ENCODE results near the gene ZNF57.
"Not testable (repeated sequence)": the region's sequence is repeated elsewhere in the genome, so short reads cannot be mapped to it uniquely, and the experiment has no call there.

Gene ZNF57

GRCh38 chr19:2917275-2918184 is 16.8 kb downstream of the ZNF57 start:
- ATAC-seq (replicated peaks) (no peak), DNase-seq (no peak)
- Mint-ChIP-seq H3K4me1 (ENCODE audit: low read depth in 2 of 2) (no peaks in the 10 kb centered on the region), H3K27ac (no peak overlapping the region), H3K27me3 (no peaks in the 10 kb centered on the region), H3K36me3 (ENCODE audit: insufficient read depth) (peaks cover 15% of the 10 kb centered on the region), H3K9me3 (peaks cover 0 to 7% of the 10 kb centered on the region in 2 donors), H3K4me3 (no peak overlapping the region)

- Mint-ChIP-seq H3K36me3 (ENCODE audit: insufficient read depth) (no peaks in the 10 kb centered on the region), H3K27ac (no peak overlapping the region), H3K4me1 (ENCODE audit: low read depth in 2 of 2) (no peaks in the 10 kb centered on the region), H3K9me3 (no peaks in the 10 kb centered on the region), H3K27me3 (no peaks in the 10 kb centered on the region), H3K4me3 (no peak overlapping the region)
- DNase-seq (no peak), ATAC-seq (replicated peaks) (no peak)
Measured at GRCh38 chr19:2922987-2923386, 22.3 kb downstream of the ZNF57 start.

DNA sequence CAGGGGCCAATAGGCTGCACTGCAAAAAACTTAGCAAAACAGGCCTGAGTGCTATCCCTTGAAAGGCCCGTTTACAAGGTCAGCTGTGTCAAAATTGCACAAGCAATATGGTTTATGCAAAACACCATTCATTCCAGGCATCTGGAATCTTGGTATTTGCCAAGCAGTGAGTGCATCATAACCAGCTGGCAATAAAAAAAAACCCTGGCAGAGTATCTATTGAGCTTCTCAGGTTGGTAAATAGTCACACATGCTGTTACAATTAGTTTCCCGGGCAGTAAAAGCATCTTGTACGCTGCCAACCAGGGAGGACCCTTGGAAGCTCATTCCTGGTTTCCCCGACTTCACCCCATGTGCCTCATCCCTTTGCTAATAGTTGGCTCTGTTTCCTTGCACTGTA is 22.8 kb downstream of the ZNF57 start:
- no peak overlapping the region for H3K27ac Mint-ChIP-seq

DNA sequence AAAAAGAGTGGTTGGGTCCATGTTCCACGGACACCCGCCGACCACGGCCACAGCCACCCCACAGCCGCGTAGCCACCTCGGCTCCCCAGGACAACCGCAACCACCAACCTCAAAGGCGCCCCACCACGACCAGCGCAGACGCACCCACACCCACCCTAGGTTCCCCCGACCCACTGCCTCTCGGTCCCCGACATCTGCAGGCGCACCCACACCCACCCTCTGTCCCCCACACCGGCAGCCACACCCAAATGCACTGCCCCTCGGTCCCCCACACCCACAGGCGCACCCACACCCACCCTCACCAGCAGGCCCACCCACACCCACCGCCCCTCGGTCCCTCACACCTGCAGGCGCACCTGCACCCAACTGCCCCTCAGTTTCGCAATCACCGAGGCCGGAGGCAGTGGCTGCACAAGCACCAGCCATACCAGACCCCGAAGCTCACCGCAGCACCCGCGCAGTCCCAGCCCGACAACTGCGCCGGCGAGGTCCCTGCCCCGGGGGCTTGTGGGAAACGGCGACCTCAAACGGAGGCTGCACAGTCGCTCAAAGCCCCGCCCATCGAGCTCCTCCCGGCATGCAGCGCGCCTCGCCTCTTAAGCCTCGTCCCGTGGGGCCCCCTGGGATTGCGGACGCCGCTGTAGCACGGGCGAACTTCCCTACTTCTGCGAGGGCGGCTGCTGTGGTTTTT is 25.8 kb downstream of the ZNF57 start:
- no peak for DNase-seq
- H3K4me3 Mint-ChIP-seq = no peak overlapping the region
- no peaks in the 10 kb centered on the region for H3K4me1 Mint-ChIP-seq (ENCODE audit: low read depth in 2 of 2)
- no peaks in the 10 kb centered on the region for H3K36me3 Mint-ChIP-seq (ENCODE audit: insufficient read depth)
- peaks cover 0 to 10% of the 10 kb centered on the region in 2 donors for H3K9me3 Mint-ChIP-seq
- no peak for ATAC-seq (replicated peaks)
- no peaks in the 10 kb centered on the region for H3K27me3 Mint-ChIP-seq
- H3K27ac Mint-ChIP-seq = no peak overlapping the region

More for the DNA sequence above, 22.8 kb downstream of the ZNF57 start:
- H3K9me3 Mint-ChIP-seq = no peaks in the 10 kb centered on the region
- no peak overlapping the region for H3K4me3 Mint-ChIP-seq
- no peak for DNase-seq
- ATAC-seq (replicated peaks) = no peak
- H3K4me1 Mint-ChIP-seq (ENCODE audit: low read depth in 2 of 2) = no peaks in the 10 kb centered on the region
- H3K27me3 Mint-ChIP-seq = no peaks in the 10 kb centered on the region
- H3K36me3 Mint-ChIP-seq (ENCODE audit: insufficient read depth) = no peaks in the 10 kb centered on the region

DNA sequence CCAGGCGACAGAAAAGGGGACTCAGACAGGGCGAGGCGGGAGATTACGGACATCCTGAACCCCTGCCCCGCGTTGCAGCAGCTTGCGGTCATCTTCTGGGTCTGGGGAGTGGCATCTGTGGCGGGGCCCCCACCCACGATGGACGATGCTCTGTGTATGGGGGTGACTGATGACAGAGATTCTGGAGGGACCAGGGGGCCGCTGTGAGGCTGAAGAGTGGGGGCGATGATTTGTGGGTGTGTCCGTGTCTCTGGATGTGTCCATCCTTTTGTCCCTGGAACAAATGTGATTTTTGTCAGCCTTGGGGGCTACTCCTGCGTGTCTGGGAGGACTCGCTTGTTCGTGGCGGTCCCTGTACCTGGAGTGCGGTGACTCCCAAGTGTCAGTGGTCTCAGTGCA is 26.3 kb downstream of the ZNF57 start:
- no peaks in the 10 kb centered on the region for H3K27me3 Mint-ChIP-seq
- no peak for ATAC-seq (replicated peaks)
- no peaks in the 10 kb centered on the region for H3K36me3 Mint-ChIP-seq (ENCODE audit: insufficient read depth)
- H3K9me3 Mint-ChIP-seq = peaks cover 0 to 10% of the 10 kb centered on the region in 2 donors
- H3K4me1 Mint-ChIP-seq (ENCODE audit: low read depth in 2 of 2) = no peaks in the 10 kb centered on the region
- no peak for DNase-seq
- H3K4me3 Mint-ChIP-seq = no peak overlapping the region
- peak overlapping the region in 1 of 2 donors; percentile 19 for H3K27ac Mint-ChIP-seq

GRCh38 chr19:2933490-2933910 is 32.8 kb downstream of the ZNF57 start:
- Mint-ChIP-seq H3K4me1 (ENCODE audit: low read depth in 2 of 2) (no peaks in the 10 kb centered on the region), H3K27ac (no peak overlapping the region), H3K27me3 (no peaks in the 10 kb centered on the region), H3K36me3 (ENCODE audit: insufficient read depth) (peaks cover 40% of the 10 kb centered on the region), H3K4me3 (no peak overlapping the region), H3K9me3 (peaks cover 6 to 19% of the 10 kb centered on the region in 2 donors)
- no peak for DNase-seq
- no peak for ATAC-seq (replicated peaks)

DNA sequence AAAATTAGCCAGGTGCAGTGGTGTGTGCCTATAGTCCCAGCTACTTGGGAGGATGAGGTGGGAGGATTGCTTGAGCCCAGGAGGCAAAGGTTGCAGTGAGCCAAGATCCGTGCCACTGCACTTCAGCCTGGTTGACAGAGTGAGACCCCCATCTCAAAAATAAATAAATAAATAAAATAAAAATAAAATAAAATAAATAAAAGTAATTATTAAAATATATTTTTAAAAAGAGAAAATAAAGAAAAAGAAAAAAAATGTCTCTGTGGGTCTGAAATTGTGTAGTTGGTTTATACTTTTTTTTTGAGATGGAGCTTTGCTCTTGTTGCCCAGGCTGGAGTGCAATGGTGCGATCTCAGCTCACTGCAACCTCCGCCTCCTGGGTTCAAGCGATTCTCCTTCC is 35.1 kb downstream of the ZNF57 start:
- H3K27ac Mint-ChIP-seq; H3K27me3 Mint-ChIP-seq; DNase-seq; ATAC-seq (replicated peaks); H3K4me3 Mint-ChIP-seq; H3K4me1 Mint-ChIP-seq (ENCODE audit: low read depth in 2 of 2): not testable (repeated sequence)
- H3K9me3 Mint-ChIP-seq = peaks cover 6 to 13% of the 10 kb centered on the region in 2 donors
- H3K36me3 Mint-ChIP-seq (ENCODE audit: insufficient read depth) = peaks cover 41% of the 10 kb centered on the region

- Mint-ChIP-seq H3K4me1 (ENCODE audit: low read depth in 2 of 2) (peaks cover 13 to 28% of the 10 kb centered on the region in 2 donors), H3K36me3 (ENCODE audit: insufficient read depth) (peaks cover 22% of the 10 kb centered on the region), H3K27ac (peak overlapping the region in 1 of 2 donors; percentile 97), H3K9me3 (no peaks in the 10 kb centered on the region), H3K27me3 (no peaks in the 10 kb centered on the region), H3K4me3 (peak overlapping the region; percentile 88 to 95)
- no peak for DNase-seq
- no peak for ATAC-seq (replicated peaks)
Measured at GRCh38 chr19:2942928-2943640, 42.4 kb downstream of the ZNF57 start.

DNA sequence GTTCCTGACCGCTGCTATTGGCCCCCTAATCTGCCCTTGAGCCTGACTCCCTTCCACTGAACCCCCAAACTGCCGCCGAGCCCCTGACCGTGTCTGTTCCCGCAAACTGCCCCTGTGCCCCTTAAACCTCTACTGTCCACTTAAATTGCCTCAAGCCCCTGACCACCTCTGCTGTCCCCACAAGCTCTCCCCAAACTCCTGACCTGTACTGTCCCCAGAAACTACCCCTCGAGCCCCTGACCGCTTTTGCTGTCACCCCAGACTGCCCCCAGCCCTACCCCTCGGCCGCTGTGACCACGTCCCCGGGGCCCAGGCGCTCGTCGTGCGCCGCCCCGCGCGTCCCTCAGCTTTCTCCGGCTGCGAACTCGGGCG is 43.7 kb downstream of the ZNF57 start:
- Mint-ChIP-seq H3K27ac (peak overlapping the region; percentile 89 to 97), H3K9me3 (no peaks in the 10 kb centered on the region), H3K4me3 (peak overlapping the region; percentile 88 to 95), H3K4me1 (ENCODE audit: low read depth in 2 of 2) (peaks cover 15 to 30% of the 10 kb centered on the region in 2 donors), H3K27me3 (no peaks in the 10 kb centered on the region), H3K36me3 (ENCODE audit: insufficient read depth) (peaks cover 17% of the 10 kb centered on the region)
- DNase-seq (no peak), ATAC-seq (replicated peaks) (no peak)

DNA sequence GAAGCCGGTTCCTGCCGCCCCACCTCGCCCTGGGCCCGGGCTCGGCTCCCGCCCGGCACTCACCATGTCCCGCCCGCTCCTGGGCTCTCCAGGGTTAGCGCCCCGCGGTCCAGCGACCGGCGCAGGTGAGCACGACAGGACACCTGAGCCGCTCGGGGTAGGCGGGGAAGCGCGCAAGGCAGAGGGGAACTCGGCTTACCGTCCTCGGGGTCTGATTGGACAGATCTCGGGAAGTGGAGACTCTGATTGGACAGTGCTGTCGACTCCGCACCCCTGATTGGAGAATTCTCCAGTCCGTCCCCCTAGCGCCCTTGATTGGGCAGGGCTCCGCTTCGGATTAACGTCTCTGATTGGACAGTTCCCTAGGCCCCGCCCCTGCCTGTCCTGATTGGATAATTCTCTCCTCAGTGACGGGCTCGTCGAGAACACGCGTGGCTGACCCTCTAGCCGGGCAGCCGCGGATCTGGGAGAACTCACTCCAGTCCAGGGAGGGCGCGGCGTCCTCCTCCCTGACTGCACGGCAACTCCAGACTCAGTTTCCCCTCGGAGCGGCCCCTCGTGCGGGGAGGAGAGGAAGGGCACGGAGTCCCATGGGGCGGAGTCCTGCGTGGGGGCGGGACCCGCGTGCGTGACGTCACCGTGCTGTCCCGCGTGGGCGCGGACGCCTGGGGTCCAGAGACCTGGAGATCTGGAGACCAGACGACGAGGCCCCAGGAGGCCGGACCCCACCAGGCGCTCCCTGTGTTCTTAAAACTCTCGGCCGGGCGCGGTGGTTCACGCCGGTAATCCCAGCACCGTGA is 44.2 kb downstream of the ZNF57 start, which contains the start of gene ZNF77:
Gene ZNF77, minus strand, starts transcription at position 197 of the 800 bp plus-strand sequence. Its CDS starts 131 bp downstream, at position 66.
- no peaks in the 10 kb centered on the region for H3K9me3 Mint-ChIP-seq
- peak within 1 kb of the TSS; percentile 88 to 95 for H3K4me3 Mint-ChIP-seq
- peaks cover 20 to 35% of the 10 kb centered on the region in 2 donors for H3K4me1 Mint-ChIP-seq (ENCODE audit: low read depth in 2 of 2)
- ATAC-seq (replicated peaks) (peak; percentile 97), DNase-seq (peak; percentile 98 to 99 (median 99))
- peaks cover 17% of the 10 kb centered on the region for H3K36me3 Mint-ChIP-seq (ENCODE audit: insufficient read depth)
- H3K27me3 Mint-ChIP-seq = no peaks in the 10 kb centered on the region
- H3K27ac Mint-ChIP-seq = peak within 1 kb of the TSS; percentile 89 to 97

- peaks cover 24% of the 10 kb centered on the region for H3K36me3 Mint-ChIP-seq (ENCODE audit: insufficient read depth)
- peaks cover 26 to 41% of the 10 kb centered on the region in 2 donors for H3K4me1 Mint-ChIP-seq (ENCODE audit: low read depth in 2 of 2)
- no peak for DNase-seq
- no peaks in the 10 kb centered on the region for H3K9me3 Mint-ChIP-seq
- H3K27me3 Mint-ChIP-seq = no peaks in the 10 kb centered on the region
- peak overlapping the region; percentile 88 to 95 for H3K4me3 Mint-ChIP-seq
- no peak for ATAC-seq (replicated peaks)
- peak overlapping the region; percentile 89 to 97 for H3K27ac Mint-ChIP-seq
Measured at GRCh38 chr19:2945575-2946184, 45.0 kb downstream of the ZNF57 start.

GRCh38 chr19:2949939-2950285 is 49.2 kb downstream of the ZNF57 start:
- DNase-seq (no peak), ATAC-seq (replicated peaks) (peak; percentile 2)
- peaks cover 19 to 28% of the 10 kb centered on the region in 2 donors for H3K4me1 Mint-ChIP-seq (ENCODE audit: low read depth in 2 of 2)
- H3K27ac Mint-ChIP-seq = peak overlapping the region; percentile 99
- peak overlapping the region; percentile 98 to 99 for H3K4me3 Mint-ChIP-seq
- H3K9me3 Mint-ChIP-seq = no peaks in the 10 kb centered on the region
- H3K36me3 Mint-ChIP-seq (ENCODE audit: insufficient read depth) = peaks cover 19% of the 10 kb centered on the region
- H3K27me3 Mint-ChIP-seq = no peaks in the 10 kb centered on the region

Measured in effector memory CD8-positive, alpha-beta T cell (primary cell).